Hematopoietic multipotent progenitor cell treated with erythropoietin and hydrocortisone succinate and interleukin-3 and kit ligand, for 8 days (in vitro differentiated cells): ENCODE measurements around the gene GLP1R.

ENCODE experiments used
- DNase-seq: peaks from one replicate; pipeline ENCODE4 v3.0.0-alpha.2; 2015

The GLP1R gene

DNA sequence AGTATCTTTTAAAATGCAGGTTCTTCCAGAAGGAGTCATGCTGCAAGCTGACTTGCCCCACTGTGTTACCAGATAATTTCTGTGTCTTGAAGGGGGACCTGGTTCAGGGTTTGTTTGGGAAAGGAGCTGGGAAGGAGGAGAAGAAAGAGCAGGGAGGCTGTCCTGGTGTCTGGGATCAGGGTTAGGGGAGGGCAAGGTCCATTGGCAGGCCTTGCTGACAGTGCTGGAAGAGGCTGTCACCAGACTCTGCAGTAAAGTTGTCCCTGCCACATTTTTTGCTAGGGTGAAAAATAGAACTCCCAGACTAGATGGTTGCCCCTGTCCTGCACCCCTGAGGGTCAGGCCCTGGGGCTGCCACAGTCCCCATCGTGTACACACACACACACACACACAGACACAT, 14.9 kb downstream of the GLP1R start:
- DNase-seq, result no peak

GRCh38 chr6:39065561-39065960, 17.0 kb downstream of the GLP1R start:
- no peak for DNase-seq

DNA sequence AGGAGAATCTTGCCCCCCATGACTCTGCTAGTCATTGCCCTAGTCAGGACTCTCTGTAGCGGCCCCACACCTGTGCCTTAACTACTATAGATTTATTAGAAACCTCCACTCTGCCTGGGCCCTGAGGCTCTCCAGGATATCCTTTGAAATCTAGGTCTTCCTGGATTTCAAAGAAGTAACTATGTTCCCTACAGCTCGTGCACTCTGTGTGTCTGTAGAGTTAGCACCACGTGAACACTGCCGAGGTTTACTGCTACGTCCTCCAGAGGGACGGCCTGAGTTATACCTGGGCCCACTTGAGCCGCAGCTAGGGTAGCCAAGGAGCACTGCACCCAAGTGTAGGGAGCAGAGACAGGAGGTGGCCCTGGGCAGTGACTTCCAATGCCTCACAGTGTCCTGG, 19.8 kb downstream of the GLP1R start:
- DNase-seq, result no peak

GRCh38 chr6:39072830-39073229, 24.2 kb downstream of the GLP1R start:
- no peak for DNase-seq

DNA sequence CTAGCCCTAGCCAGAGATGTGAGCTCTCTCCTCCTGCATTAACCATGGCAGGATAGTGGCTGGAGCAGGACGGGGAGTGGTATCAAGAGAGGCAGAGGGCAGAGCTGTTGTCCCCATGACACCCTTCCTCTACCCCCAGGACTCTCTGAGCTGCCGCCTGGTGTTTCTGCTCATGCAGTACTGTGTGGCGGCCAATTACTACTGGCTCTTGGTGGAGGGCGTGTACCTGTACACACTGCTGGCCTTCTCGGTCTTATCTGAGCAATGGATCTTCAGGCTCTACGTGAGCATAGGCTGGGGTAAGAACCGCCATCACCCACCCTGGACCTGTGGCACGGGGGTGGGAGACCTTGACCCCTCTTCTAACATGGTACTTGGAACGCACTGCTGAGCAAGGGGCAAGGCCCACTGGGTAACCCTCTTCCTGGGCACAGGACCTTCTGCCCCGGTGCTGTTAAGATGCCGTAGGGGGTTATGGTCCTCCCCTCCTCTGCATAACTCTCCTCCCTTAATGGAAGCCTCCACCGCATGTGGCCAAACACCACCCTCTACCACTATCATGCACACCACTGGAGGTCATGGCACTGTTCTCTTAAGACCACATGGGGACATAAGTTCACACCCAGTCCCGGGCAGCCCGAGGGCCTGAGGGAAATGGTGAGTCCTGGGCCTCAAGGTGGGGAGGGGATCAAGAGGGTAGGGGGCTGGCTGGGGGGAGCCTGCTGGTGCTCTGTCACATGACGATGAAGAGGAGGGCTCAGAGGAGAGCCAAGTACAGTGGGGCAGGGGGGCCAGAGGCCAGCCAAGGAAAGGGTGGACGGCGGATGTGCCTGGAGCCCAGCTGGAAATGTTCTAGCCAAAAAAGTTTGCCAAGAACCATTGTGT, 25.1 kb downstream of the GLP1R start:
- no peak for DNase-seq

DNA sequence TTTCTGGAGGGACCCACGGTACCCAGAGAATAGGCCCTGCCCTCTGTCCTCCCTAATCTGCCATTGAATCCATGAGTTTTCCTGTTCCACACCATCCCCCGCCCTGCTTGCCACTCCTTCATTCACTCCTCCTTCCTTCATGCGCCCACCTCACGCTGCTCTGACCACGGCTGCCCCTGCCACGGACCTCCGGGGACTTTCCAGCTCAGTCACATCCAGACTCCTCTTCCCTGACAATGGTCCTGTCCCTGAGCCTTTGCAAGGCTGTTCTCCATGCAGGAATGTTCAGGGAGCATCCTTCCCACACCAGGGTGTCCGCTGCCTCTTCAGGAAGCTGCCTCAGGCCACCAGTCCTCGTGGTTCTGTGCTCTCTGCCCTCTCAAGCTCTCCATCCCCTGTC, 25.9 kb downstream of the GLP1R start:
- no peak for DNase-seq

DNA sequence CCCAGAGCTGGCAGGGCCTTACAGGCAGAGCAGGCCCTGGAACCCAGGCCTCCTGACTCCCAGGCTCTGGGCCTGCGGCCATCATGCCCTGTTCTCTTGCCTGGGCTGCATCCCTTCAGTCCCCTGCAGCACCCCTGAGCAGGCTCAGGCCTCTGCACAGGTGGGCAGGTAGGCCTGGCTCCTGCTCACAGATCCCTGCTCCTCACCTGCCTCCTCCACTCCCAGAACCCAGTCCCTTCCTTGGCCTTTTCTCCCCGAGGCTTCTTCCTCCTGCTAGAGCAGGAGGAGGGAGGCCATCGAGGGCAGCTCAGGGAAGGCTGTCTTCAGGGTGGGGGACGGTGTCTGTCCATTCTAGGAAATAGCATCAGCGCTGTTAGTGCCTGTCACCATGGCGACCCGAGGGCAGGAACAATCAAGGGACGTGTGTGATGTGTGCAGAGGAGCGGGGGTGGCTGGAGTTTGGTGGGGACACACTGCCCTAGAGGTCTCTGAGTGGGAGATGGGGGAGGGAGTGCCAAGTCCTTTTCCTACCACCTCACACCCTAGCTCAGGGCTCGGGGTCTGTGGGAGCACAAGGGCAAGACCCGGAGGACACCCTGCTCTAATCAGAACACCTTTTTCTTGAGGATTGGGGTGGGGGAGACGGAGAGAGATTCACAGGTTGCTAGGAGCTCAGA, 26.6 kb downstream of the GLP1R start:
- DNase-seq, result no peak

- DNase-seq, result no peak
Measured at GRCh38 chr6:39075807-39076622, 27.4 kb downstream of the GLP1R start.

DNA sequence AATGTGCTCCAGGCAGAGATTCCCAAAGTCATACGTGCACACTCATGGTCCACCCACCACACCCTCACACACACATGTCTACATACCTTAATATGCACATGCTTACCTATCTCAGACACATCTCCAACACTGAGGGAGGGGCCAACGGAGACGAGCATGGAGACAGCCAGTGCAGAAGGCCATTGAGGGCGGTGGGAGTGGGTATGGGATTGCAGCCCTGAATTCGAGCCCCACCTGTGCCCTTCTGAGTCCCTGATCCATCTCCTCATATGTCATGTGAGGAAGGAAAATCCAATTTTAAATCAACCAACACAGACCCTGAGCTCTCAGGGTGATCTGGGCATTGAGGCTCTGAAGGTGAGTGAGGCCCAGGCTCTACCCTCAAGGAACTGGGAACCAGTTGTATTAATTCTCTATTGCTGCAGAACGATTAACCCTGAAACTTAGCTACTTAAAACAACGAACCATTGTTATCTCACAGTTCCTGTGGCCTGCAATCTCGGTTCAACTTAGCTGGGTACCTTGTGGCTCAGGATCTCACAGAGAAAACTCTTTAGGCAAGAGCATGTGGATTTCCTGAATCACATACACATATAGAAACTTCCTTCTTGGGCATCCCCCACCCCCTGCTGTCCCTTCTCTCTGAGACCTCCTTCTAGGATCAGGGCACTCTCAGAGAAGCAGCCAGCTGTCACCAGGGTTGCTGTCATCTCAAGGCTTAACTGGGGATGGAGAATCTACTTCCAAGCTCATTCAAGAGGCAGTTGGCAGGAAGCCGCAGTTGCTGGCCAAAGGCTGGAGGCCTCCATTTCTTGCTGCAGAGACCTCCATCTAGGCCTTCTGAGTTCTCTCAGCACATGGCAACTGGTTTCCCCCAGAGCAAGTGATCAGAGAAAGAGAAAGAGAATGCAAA, 28.3 kb downstream of the GLP1R start:
- DNase-seq, result no peak

DNA sequence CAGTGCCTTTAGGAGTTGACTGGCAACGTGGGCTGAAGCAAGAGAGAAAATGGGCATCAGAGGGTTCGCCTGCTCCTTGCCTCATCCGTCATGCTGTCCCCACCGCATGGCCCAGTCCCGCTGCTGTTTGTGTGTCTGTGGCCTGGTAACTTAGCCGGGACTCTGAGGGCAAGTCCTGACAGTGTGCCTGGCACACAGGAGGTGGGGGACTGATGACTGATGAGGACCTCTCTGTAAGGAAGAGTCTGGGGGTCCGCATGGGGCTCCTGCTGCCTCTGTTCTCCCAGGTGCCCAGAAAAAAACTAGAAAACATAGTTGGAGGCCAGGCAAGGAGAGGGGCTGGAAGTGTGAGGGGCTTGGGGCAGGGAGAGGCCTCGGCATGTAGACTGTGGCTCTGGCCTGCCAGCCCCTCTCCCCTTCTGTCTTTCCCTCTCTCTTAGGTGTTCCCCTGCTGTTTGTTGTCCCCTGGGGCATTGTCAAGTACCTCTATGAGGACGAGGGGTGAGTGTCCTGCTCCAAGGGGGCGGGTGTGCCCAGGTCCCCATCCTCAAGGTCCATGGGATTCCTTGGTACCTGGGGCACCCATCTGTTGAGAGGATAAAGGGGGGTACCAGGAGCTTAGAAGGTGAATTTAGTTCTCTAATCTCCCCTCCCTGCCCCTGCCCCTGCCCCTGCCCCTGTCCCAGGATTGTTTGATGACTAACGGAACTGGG, 29.5 kb downstream of the GLP1R start:
- no peak for DNase-seq

GRCh38 chr6:39078695-39079094, 30.1 kb downstream of the GLP1R start:
- no peak for DNase-seq

- DNase-seq, result no peak
Measured at GRCh38 chr6:39079197-39080125, 30.9 kb downstream of the GLP1R start.

- DNase-seq, result no peak
Measured at GRCh38 chr6:39080246-39080875, 31.8 kb downstream of the GLP1R start.

- DNase-seq, result no peak
Measured at GRCh38 chr6:39082310-39082709, 33.7 kb downstream of the GLP1R start.

DNA sequence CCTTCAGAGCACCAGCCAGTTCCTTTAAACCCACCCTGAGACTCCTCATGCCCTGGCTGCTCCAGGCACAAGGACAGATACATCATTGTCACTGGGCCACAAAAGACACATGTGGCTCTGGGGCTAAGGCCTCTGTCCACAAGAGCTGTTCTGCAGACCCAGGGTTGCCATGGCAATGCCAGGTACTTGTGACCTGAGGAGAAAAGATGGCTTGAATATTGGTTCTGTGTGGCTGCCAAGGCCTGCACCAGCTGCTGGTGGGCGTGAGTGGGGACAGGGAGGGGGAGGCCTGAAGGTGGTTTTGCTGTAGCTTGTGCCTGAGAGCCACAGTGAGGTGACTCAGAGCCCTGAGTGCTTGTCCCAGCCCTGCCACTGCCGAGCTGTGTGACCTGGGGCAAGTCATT, 34.7 kb downstream of the GLP1R start:
- DNase-seq, result no peak

DNA sequence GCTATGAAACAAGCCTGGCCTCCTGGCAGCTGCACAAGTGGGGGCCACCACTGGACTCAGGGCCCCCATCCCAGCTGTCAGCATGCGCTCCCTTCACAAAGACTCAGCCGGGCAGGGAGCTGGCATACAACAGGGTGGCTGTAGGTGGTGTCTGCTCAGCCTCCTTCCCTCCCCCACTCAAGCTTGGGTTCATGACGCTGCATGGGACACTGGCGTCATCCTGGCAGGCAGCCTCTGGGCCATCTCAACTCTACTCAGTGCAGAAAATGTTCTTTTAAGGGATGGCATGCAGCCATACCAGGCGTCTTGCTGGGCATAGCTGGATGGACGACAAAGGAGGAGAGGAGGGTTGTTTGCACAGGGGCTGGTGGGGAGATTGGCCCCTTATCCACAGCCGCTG, 35.9 kb downstream of the GLP1R start:
- DNase-seq, result no peak

DNA sequence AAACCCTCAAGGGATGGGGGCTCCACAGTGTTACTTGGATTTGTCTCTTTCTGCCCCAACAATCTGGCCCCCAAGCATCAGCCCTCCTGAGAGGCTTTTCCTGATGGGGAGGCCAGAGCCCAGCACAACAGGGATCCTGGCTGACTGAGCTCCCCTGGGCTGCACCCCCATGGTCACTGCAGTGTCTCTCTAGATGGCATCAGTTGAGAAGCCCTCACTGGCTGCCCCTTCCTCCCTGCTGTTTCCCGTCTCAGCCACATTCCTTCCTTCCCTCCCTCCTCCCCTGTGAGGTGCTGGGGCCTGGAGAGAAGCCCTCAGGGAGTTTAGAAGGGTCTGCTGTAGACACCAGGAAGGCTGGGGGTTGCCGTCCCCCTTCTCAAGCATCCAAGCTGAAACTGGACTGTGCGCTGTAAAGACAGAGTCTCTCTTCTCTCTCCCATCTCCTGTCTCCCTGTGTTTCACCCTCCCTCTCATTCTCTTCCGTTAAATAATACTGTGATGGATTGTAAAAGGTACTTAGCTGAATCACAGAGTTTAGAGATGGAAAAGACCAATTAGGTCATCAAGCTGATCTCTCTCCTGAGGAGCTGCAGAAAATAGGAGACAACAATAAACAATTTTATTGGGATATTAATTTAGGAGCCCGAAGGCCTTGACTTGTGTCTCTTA, 36.7 kb downstream of the GLP1R start:
- no peak for DNase-seq

GRCh38 chr6:39086294-39086693, 37.7 kb downstream of the GLP1R start:
- DNase-seq, result no peak

DNA sequence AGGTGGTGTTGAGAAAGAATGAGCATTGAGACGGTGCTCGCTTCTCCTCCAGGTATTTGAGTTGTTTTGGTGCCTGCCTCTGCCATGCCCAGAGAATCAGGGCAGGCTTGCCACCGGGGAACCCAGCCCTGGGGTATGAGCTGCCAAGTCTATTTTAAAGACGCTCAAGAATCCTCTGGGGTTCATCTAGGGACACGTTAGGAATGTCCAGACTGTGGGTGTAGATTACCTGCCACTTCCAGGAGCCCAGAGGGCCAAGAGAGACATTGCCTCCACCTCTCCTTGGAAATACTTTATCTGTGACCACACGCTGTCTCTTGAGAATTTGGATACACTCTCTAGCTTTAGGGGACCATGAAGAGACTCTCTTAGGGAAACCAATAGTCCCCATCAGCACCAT, 38.1 kb downstream of the GLP1R start:
- no peak for DNase-seq

DNA sequence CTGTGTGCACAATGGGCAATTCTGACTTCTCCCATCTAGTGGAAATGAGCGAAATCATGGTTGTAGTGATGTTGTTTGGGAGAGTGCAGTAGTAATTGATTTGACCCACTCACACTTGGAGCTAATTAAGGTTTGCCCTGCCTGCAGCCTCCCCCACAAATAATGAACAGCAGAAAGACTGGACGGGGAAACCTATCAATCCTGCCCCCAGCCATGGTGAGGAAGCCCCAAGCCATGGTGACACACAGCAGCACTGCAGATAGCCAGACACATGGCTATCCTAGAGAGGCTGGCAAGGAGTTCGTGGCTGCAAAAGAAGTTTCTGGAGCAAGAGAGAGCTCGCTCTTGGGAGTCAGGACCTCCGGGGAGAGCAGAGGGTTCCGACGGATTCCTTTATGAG, 38.6 kb downstream of the GLP1R start:
- no peak for DNase-seq
